Right lobe of liver (tissue), 4 donors: ENCODE data around the gene RBM42.

Experiments
- POLR2A ChIP-seq: fragments of 450-650 bp; IDR thresholded peaks from one replicate; pipeline ENCODE4 v1.6.1; 2017; ENCODE audit warnings: antibody characterized with exemption, mild to moderate bottlenecking
- TF ChIP-seq, protein P1 (sequence below), 4 donors: fragments of 200-600 bp in 3 of 4; fragments of 450-650 bp in 1 of 4; IDR thresholded peaks; one replicate each; pipeline versions ENCODE4 v1.5.1 to v1.8.0; 2016 to 2022; ENCODE audit warnings: antibody characterized with exemption in 4 of 4, mild to moderate bottlenecking in 2 of 4
- donor health status: DM: no; HTN: no; CAD: no.
- donor health status: DM: no; HTN: no; CAD: no.
- donor health status: DM: no; HTN: yes; CAD: no.

DNA sequence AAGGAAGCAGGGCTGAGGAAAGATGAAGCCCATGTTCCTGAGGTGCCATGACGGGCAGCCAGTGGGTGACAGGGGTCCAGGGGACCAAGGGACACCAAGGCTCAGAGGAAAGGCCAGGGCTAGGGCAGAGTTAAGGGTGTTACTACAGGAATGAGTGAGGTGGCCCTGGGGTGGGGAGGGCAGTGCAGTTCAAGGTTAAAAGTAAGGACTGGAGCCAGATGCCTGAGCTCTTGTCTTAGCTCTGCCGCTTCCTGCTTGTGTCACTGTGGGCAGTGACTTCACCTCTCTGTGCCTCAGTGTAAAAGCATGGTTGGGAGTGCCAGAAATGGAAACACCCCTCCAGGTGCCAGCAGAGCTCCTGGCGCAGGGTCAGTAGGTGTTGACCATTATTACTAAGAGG is 7.8 kb downstream of the RBM42 start:
- TF ChIP-seq, protein P1, sequence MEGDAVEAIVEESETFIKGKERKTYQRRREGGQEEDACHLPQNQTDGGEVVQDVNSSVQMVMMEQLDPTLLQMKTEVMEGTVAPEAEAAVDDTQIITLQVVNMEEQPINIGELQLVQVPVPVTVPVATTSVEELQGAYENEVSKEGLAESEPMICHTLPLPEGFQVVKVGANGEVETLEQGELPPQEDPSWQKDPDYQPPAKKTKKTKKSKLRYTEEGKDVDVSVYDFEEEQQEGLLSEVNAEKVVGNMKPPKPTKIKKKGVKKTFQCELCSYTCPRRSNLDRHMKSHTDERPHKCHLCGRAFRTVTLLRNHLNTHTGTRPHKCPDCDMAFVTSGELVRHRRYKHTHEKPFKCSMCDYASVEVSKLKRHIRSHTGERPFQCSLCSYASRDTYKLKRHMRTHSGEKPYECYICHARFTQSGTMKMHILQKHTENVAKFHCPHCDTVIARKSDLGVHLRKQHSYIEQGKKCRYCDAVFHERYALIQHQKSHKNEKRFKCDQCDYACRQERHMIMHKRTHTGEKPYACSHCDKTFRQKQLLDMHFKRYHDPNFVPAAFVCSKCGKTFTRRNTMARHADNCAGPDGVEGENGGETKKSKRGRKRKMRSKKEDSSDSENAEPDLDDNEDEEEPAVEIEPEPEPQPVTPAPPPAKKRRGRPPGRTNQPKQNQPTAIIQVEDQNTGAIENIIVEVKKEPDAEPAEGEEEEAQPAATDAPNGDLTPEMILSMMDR (IDR thresholded peaks at IDR 0.05), result no peak
- no peak for TF ChIP-seq POLR2A
